ENCODE data around the gene BBS12. TPM values are rescaled to one million over a fixed set of nuclear protein-coding genes. Genes with fewer than 3 reads are reported as not detected.

The BBS12 gene
- polyA plus RNA-seq, 1 of the 3 experiments (the other 2 are of a cell fraction), result 1.5 TPM

DNA sequence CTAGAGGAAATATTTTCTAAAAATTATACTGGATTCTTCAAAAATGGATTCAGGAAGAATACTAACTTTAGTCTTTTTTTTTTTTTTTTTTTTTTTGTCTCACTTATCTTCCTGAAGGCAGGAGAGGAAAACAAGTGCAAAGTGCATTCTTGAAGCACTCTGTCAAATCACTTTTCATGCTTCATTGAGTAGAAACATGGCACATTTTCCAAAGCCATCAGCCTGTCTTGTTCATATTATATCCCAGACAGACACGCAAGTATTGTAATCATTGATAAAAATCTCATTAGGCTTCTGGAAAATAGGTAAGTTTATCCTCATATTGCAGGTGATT is 1.2 kb downstream of the BBS12 start:
- TF ChIP-seq JUND (IDR thresholded peaks at IDR 0.05) (no peak), EP300 (IDR thresholded peaks at IDR 0.05; ENCODE audit: borderline replicate concordance in 1 of 2, low read depth in 1 of 2, low read length in 1 of 2) (no peak), MXI1 (IDR thresholded peaks at IDR 0.05; ENCODE audit: low read depth, low read length) (no peak)
- TF ChIP-seq, protein P1, sequence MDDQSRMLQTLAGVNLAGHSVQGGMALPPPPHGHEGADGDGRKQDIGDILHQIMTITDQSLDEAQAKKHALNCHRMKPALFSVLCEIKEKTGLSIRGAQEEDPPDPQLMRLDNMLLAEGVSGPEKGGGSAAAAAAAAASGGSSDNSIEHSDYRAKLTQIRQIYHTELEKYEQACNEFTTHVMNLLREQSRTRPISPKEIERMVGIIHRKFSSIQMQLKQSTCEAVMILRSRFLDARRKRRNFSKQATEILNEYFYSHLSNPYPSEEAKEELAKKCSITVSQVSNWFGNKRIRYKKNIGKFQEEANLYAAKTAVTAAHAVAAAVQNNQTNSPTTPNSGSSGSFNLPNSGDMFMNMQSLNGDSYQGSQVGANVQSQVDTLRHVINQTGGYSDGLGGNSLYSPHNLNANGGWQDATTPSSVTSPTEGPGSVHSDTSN (IDR thresholded peaks at IDR 0.05), result no peak
- TF ChIP-seq, protein P2, sequence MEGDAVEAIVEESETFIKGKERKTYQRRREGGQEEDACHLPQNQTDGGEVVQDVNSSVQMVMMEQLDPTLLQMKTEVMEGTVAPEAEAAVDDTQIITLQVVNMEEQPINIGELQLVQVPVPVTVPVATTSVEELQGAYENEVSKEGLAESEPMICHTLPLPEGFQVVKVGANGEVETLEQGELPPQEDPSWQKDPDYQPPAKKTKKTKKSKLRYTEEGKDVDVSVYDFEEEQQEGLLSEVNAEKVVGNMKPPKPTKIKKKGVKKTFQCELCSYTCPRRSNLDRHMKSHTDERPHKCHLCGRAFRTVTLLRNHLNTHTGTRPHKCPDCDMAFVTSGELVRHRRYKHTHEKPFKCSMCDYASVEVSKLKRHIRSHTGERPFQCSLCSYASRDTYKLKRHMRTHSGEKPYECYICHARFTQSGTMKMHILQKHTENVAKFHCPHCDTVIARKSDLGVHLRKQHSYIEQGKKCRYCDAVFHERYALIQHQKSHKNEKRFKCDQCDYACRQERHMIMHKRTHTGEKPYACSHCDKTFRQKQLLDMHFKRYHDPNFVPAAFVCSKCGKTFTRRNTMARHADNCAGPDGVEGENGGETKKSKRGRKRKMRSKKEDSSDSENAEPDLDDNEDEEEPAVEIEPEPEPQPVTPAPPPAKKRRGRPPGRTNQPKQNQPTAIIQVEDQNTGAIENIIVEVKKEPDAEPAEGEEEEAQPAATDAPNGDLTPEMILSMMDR (IDR thresholded peaks at IDR 0.05), result no peak
- TF ChIP-seq, protein P3, sequence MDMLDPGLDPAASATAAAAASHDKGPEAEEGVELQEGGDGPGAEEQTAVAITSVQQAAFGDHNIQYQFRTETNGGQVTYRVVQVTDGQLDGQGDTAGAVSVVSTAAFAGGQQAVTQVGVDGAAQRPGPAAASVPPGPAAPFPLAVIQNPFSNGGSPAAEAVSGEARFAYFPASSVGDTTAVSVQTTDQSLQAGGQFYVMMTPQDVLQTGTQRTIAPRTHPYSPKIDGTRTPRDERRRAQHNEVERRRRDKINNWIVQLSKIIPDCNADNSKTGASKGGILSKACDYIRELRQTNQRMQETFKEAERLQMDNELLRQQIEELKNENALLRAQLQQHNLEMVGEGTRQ (IDR thresholded peaks at IDR 0.05; ENCODE audit: borderline replicate concordance, low read depth, low read length), result no peak
- Histone ChIP-seq H3K36me3 (replicated peaks in 1 of 2; ENCODE audit: control insufficient read depth in 1 of 2, insufficient read depth in 2 of 2, low read length in 1 of 2) (peaks cover 0 to 4% of the 10 kb centered on the region in 2 experiments), H3K9me3 (no peaks in the 10 kb centered on the region), H3K9me2 (no peaks in the 10 kb centered on the region), H3K4me2 (peak overlapping the region; percentile 87), H3F3A (replicated peaks; ENCODE audit: insufficient read depth) (peaks cover 10% of the 10 kb centered on the region), H3K79me2 (ENCODE audit: insufficient read depth) (peaks cover 24% of the 10 kb centered on the region), H3K27me3 (ENCODE audit: insufficient read depth) (no peaks in the 10 kb centered on the region), H3K4me1 (ENCODE audit: control insufficient read depth in 1 of 2, insufficient read depth in 2 of 2, low read depth in 1 of 2, low read length in 1 of 2) (peaks cover 0 to 8% of the 10 kb centered on the region in 2 experiments; a peak in 3 of 4 replicates), H2AFZ (ENCODE audit: low read depth) (peak overlapping the region; percentile 82; the same call in 1 of the 2 replicates), H3K4me3 (ENCODE audit: low read depth in 2 of 2, low read length in 1 of 2) (peak overlapping the region; percentile 70 to 88; a peak in 3 of 4 replicates), H3K9ac (peak overlapping the region; percentile 86), H3K27ac (ENCODE audit: low read depth in 2 of 2, low read length in 1 of 2) (peak overlapping the region; percentile 73 to 94; a peak in 3 of 4 replicates), H4K20me1 (ENCODE audit: insufficient read depth) (no peaks in the 10 kb centered on the region)
- CTCF ChIA-PET, result interaction anchor here (1.0 to 2.1 kb wide), 2 partner anchors 13 to 25 kb away, joined by 3 to 11 read pairs; no protein-coding TSS in a partner anchor
- 96% methylated on average over 1 of the region's 1 CpG for WGBS (ENCODE audit: low lambda C conversion rate)
- POLR2A ChIA-PET, result no interaction called here
- no peak for DNase-seq

DNA sequence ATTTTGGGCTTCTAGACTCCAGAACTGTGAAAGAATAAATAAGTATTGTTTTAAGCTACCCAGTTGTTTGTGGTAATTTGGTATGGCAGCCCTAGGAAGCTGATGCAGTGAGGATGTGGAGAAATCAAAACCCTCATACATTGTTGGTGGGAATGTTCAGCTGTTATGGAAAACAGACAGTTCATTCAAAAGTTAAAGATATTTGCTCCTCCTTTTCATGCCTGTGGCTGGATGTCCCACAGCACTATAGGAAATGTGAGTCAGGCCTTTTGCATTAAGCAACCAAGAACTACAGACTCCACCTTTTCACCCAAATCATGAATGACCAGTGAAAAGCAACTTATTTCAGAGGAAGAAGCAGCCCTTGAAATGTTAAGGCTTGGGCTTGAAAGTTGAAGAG is 6.7 kb downstream of the BBS12 start:
- Histone ChIP-seq H2AFZ (ENCODE audit: low read depth) (no peak overlapping the region), H3F3A (replicated peaks; ENCODE audit: insufficient read depth) (peaks cover 15% of the 10 kb centered on the region), H3K27me3 (ENCODE audit: insufficient read depth) (no peaks in the 10 kb centered on the region), H3K9me2 (no peaks in the 10 kb centered on the region), H3K9ac (no peak overlapping the region), H3K4me1 (ENCODE audit: control insufficient read depth in 1 of 2, insufficient read depth in 2 of 2, low read depth in 1 of 2, low read length in 1 of 2) (peaks cover 4 to 12% of the 10 kb centered on the region in 2 experiments; a peak in 3 of 4 replicates), H3K9me3 (no peaks in the 10 kb centered on the region), H3K4me2 (no peak overlapping the region), H3K36me3 (replicated peaks in 1 of 2; ENCODE audit: control insufficient read depth in 1 of 2, insufficient read depth in 2 of 2, low read length in 1 of 2) (peaks cover 6 to 13% of the 10 kb centered on the region in 2 experiments), H3K79me2 (ENCODE audit: insufficient read depth) (peaks cover 14% of the 10 kb centered on the region), H4K20me1 (ENCODE audit: insufficient read depth) (no peaks in the 10 kb centered on the region), H3K4me3 (ENCODE audit: low read depth in 2 of 2, low read length in 1 of 2) (no peak overlapping the region), H3K27ac (ENCODE audit: low read depth in 2 of 2, low read length in 1 of 2) (peak overlapping the region in 1 of 2 experiments; percentile 63; a peak in 2 of 4 replicates)
- POLR2A ChIA-PET, result no interaction called here
- CTCF ChIA-PET, result interaction anchor here (1.1 to 1.4 kb wide), 3 partner anchors 19 to 175 kb away, joined by 3 to 4 read pairs (median 4); no protein-coding TSS in a partner anchor
- TF ChIP-seq, protein P1 (IDR thresholded peaks at IDR 0.05), result no peak
- TF ChIP-seq TEAD4 (IDR thresholded peaks at IDR 0.05; ENCODE audit: borderline replicate concordance, insufficient read depth), result no peak
- no peak for TF ChIP-seq RXRA (IDR thresholded peaks at IDR 0.05; ENCODE audit: borderline replicate concordance, low read depth)
- no peak for TF ChIP-seq RCOR1 (IDR thresholded peaks at IDR 0.05; ENCODE audit: low read length)
- no peak for TF ChIP-seq TCF12 (IDR thresholded peaks at IDR 0.05)
- no peak for TF ChIP-seq RFX5 (IDR thresholded peaks at IDR 0.05; ENCODE audit: low read length)
- no peak for TF ChIP-seq MEF2A (IDR thresholded peaks at IDR 0.05; ENCODE audit: borderline replicate concordance, low read depth)
- DNase-seq, result no peak
